WTC11 (cell line): ENCODE results near the gene ZNF532.

ENCODE experiments used
- CREM ChIP-seq: sonication (generic); formaldehyde crosslinking; IDR thresholded peaks from 2 replicates; pipeline ENCODE4 v1.8.1; 2022; ENCODE audit warnings: mild to moderate bottlenecking, missing genetic modification reagents, moderate library complexity
- CTCF ChIP-seq: fragments of 200-600 bp; IDR thresholded peaks from 2 replicates; pipeline ENCODE4 v1.8.0; 2022; ENCODE audit warnings: antibody characterized with exemption
- MAX ChIP-seq: sonication (generic); formaldehyde crosslinking; IDR thresholded peaks from 2 replicates; pipeline ENCODE4 v1.8.0; 2022; ENCODE audit warnings: mild to moderate bottlenecking, missing genetic modification reagents
- NR2C2 ChIP-seq: sonication (generic); formaldehyde crosslinking; IDR thresholded peaks from 2 replicates; pipeline ENCODE4 v1.8.0; 2022; ENCODE audit warnings: mild to moderate bottlenecking, missing genetic modification reagents
- NR3C1 ChIP-seq: sonication (generic); formaldehyde crosslinking; conservative IDR thresholded peaks from 2 replicates; pipeline ENCODE4 v1.8.1; 2023; ENCODE audit warnings: low read depth, mild to moderate bottlenecking, missing genetic modification reagents
- ZNF219 ChIP-seq: sonication (generic); formaldehyde crosslinking; IDR thresholded peaks from 2 replicates; pipeline ENCODE4 v1.8.0; 2023; ENCODE audit warnings: missing genetic modification reagents, mild to moderate bottlenecking, borderline replicate concordance

GRCh38 chr18:58908006-58908405, 43.3 kb downstream of the ZNF532 start:
- TF ChIP-seq ZNF219 (CRISPR knock-in tag) = no peak
- no peak for TF ChIP-seq CREM (CRISPR knock-in tag)
- TF ChIP-seq NR3C1 = no peak
- TF ChIP-seq CTCF = no peak
- no peak for TF ChIP-seq NR2C2 (CRISPR knock-in tag)
- no peak for TF ChIP-seq MAX (CRISPR knock-in tag)
